ENCODE results near the gene PRKCH. TPM values are rescaled to one million over a fixed set of nuclear protein-coding genes. Genes with fewer than 3 reads are reported as not detected.

Gene PRKCH
- total and polyA plus RNA-seq, 10 of the 15 experiments (the other 5 are each of a cell fraction or from before 2014, with no cell fraction given), result 10.7 to 140 (median 33.2) TPM

DNA sequence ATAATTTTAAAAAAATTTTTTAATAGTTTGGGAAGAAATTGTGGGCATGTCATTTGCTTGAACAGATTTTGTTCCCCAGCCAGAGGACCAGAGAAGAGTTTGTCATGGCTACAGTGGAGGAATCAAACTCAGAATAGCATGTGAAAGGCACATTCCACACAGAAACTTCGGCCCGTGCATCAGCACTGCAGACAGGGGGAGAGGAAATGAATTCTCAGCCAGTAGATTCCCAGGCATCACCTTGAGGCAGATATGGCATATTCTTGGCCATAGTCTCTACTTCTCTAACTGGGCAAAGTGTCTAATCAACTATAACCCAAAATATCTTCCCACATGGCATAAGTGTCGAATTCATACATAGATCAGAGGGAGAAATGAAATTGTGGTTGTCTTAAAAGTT lies 153.3 kb downstream of the PRKCH start:
- no TSS peak for BruUV-seq (replicated peaks)
- intact Hi-C loops (cut with micrococcal nuclease; ENCODE audit: unreplicated experiment) (loop anchor here (2.0 to 5.0 kb wide), 3 partner anchors 188 to 363 kb away; no protein-coding TSS in a partner anchor), in situ Hi-C loops (cut with MboI) (no loop called here)
- 97% methylated on average over 3 of the region's 3 CpGs for WGBS (ENCODE audit: insufficient coverage, insufficient replicate concordance, low lambda C conversion rate, missing lambda C conversion rate)
- peaks cover 61% of the 10 kb centered on the region for H3K4me1 ChIP-seq (ENCODE audit: control insufficient read depth, insufficient read depth, low read length)
- POLR2A ChIA-PET, result no interaction called here
- H3K27me3 ChIP-seq (replicated peaks in 1 of 2; ENCODE audit: control insufficient read depth in 2 of 2, insufficient read depth in 2 of 2, low read length in 1 of 2), result no peaks in the 10 kb centered on the region
- no peaks in the 10 kb centered on the region for H3K9me3 ChIP-seq (replicated peaks; ENCODE audit: control insufficient read depth, insufficient read depth, low read length)
- no peak for TF ChIP-seq RB1 (IDR thresholded peaks at IDR 0.05; ENCODE audit: borderline replicate concordance)
- TF ChIP-seq, protein P1, sequence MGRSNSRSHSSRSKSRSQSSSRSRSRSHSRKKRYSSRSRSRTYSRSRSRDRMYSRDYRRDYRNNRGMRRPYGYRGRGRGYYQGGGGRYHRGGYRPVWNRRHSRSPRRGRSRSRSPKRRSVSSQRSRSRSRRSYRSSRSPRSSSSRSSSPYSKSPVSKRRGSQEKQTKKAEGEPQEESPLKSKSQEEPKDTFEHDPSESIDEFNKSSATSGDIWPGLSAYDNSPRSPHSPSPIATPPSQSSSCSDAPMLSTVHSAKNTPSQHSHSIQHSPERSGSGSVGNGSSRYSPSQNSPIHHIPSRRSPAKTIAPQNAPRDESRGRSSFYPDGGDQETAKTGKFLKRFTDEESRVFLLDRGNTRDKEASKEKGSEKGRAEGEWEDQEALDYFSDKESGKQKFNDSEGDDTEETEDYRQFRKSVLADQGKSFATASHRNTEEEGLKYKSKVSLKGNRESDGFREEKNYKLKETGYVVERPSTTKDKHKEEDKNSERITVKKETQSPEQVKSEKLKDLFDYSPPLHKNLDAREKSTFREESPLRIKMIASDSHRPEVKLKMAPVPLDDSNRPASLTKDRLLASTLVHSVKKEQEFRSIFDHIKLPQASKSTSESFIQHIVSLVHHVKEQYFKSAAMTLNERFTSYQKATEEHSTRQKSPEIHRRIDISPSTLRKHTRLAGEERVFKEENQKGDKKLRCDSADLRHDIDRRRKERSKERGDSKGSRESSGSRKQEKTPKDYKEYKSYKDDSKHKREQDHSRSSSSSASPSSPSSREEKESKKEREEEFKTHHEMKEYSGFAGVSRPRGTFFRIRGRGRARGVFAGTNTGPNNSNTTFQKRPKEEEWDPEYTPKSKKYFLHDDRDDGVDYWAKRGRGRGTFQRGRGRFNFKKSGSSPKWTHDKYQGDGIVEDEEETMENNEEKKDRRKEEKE (IDR thresholded peaks at IDR 0.05), result no peak
- peaks cover 25% of the 10 kb centered on the region for H3K79me2 ChIP-seq (ENCODE audit: control insufficient read depth, insufficient read depth, low read length)
- H3K36me3 ChIP-seq (ENCODE audit: control insufficient read depth in 2 of 2, insufficient read depth in 2 of 2, low read length in 1 of 2), result peaks cover 2 to 3% of the 10 kb centered on the region in 2 experiments; a peak in 3 of 4 replicates
- H3K27ac ChIP-seq (ENCODE audit: control insufficient read depth, insufficient read depth), result no peak overlapping the region
- no peaks in the 10 kb centered on the region for H4K20me1 ChIP-seq (ENCODE audit: control insufficient read depth, insufficient read depth)
- no peak for DNase-seq (ENCODE audit: low read depth, low spot score)
- RAD21 ChIA-PET (ENCODE audit: unreplicated experiment), result interaction anchor here (0.9 to 6.1 kb wide), 4 partner anchors 78 to 362 kb away, joined by 3 to 57 read pairs (median 4); no protein-coding TSS in a partner anchor
- CTCF ChIA-PET, result interaction anchor here (0.7 to 6.1 kb wide), 19 partner anchors 14 to 363 kb away, joined by 3 to 72 read pairs (median 11); partner anchors contain the start of gene SNAPC1
- FAIRE-seq, result no peak
- H3K9ac ChIP-seq (ENCODE audit: control insufficient read depth, insufficient read depth, low read length), result no peak overlapping the region
- H2AFZ ChIP-seq (ENCODE audit: control insufficient read depth, low read depth, low read length), result no peak overlapping the region
- SMC1A ChIA-PET (ENCODE audit: uncharacterized antibody, unreplicated experiment), result interaction anchor here (0.9 to 5.6 kb wide), 15 partner anchors 9 to 363 kb away, joined by 3 to 56 read pairs (median 5); no protein-coding TSS in a partner anchor
- no peak for ATAC-seq
- no peak overlapping the region for H3K4me2 ChIP-seq (ENCODE audit: control insufficient read depth, insufficient read depth)
- no peak overlapping the region for H3K4me3 ChIP-seq

DNA sequence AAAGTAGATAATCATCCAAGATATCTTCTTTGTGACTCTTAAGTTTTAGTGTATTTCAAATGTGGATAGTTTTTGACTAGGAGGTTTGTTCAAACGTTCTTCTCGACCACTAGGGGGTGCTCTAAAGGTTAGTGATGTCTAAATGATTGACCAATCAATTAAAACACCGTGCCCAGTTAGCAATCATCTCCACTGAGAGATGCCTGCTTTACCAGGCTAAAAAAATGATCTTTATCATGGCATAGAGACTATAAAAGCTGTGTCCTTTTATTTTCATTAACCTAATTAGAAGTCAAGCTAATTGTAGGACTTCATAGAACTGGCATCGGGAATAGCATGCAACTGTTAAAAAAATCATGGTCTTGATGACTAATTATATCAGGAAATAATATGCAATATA lies 153.9 kb downstream of the PRKCH start:
- ChIA-PET CTCF (interaction anchor here (0.7 to 6.1 kb wide), 50 partner anchors 8 to 651 kb away, joined by 3 to 72 read pairs (median 4); partner anchors contain the start of gene SNAPC1), POLR2A (no interaction called here), RAD21 (ENCODE audit: unreplicated experiment) (interaction anchor here (0.7 to 6.1 kb wide), 15 partner anchors 10 to 362 kb away, joined by 3 to 57 read pairs (median 3); partner anchors contain the start of gene HIF1A), SMC1A (ENCODE audit: uncharacterized antibody, unreplicated experiment) (interaction anchor here (0.7 to 5.6 kb wide), 32 partner anchors 11 to 651 kb away, joined by 3 to 56 read pairs (median 5); partner anchors contain the start of gene SNAPC1)
- ATAC-seq (peak; percentile 48), FAIRE-seq (no peak), DNase-seq (ENCODE audit: low read depth, low spot score) (no peak)
- no TSS peak for BruUV-seq (replicated peaks)
- Histone ChIP-seq H4K20me1 (ENCODE audit: control insufficient read depth, insufficient read depth) (no peaks in the 10 kb centered on the region), H2AFZ (ENCODE audit: control insufficient read depth, low read depth, low read length) (no peak overlapping the region), H3K4me1 (ENCODE audit: control insufficient read depth, insufficient read depth, low read length) (peaks cover 67% of the 10 kb centered on the region), H3K36me3 (ENCODE audit: control insufficient read depth in 2 of 2, insufficient read depth in 2 of 2, low read length in 1 of 2) (peaks cover 2 to 3% of the 10 kb centered on the region in 2 experiments; a peak in 3 of 4 replicates), H3K4me2 (ENCODE audit: control insufficient read depth, insufficient read depth) (no peak overlapping the region), H3K27me3 (replicated peaks in 1 of 2; ENCODE audit: control insufficient read depth in 2 of 2, insufficient read depth in 2 of 2, low read length in 1 of 2) (no peaks in the 10 kb centered on the region), H3K9me3 (replicated peaks; ENCODE audit: control insufficient read depth, insufficient read depth, low read length) (no peaks in the 10 kb centered on the region), H3K79me2 (ENCODE audit: control insufficient read depth, insufficient read depth, low read length) (peaks cover 25% of the 10 kb centered on the region), H3K27ac (ENCODE audit: control insufficient read depth, insufficient read depth) (no peak overlapping the region), H3K9ac (ENCODE audit: control insufficient read depth, insufficient read depth, low read length) (no peak overlapping the region), H3K4me3 (no peak overlapping the region)
- intact Hi-C loops (cut with micrococcal nuclease; ENCODE audit: unreplicated experiment), result loop anchor here (2.0 to 5.0 kb wide), 3 partner anchors 187 to 362 kb away; no protein-coding TSS in a partner anchor
- in situ Hi-C loops (cut with MboI), result no loop called here
- WGBS (ENCODE audit: insufficient coverage, insufficient replicate concordance, low lambda C conversion rate, missing lambda C conversion rate), result 0% methylated on average over 4 of the region's 4 CpGs
- TF ChIP-seq SIN3A (IDR thresholded peaks at IDR 0.05; ENCODE audit: low read depth, low read length), result no peak
- peak; percentile 59; the same call in 1 of the 2 replicates for TF ChIP-seq SMC3 (IDR thresholded peaks at IDR 0.05; ENCODE audit: borderline replicate concordance, low read length)
- TF ChIP-seq IRF4 (IDR thresholded peaks at IDR 0.05; ENCODE audit: low read depth, low read length), result no peak
- no peak for TF ChIP-seq RELA (IDR thresholded peaks at IDR 0.05; ENCODE audit: borderline replicate concordance, partially characterized antibody)
- TF ChIP-seq ZSCAN29 (IDR thresholded peaks at IDR 0.05), result no peak
- no peak for TF ChIP-seq PAX8 (IDR thresholded peaks at IDR 0.05)
- TF ChIP-seq, protein P2, sequence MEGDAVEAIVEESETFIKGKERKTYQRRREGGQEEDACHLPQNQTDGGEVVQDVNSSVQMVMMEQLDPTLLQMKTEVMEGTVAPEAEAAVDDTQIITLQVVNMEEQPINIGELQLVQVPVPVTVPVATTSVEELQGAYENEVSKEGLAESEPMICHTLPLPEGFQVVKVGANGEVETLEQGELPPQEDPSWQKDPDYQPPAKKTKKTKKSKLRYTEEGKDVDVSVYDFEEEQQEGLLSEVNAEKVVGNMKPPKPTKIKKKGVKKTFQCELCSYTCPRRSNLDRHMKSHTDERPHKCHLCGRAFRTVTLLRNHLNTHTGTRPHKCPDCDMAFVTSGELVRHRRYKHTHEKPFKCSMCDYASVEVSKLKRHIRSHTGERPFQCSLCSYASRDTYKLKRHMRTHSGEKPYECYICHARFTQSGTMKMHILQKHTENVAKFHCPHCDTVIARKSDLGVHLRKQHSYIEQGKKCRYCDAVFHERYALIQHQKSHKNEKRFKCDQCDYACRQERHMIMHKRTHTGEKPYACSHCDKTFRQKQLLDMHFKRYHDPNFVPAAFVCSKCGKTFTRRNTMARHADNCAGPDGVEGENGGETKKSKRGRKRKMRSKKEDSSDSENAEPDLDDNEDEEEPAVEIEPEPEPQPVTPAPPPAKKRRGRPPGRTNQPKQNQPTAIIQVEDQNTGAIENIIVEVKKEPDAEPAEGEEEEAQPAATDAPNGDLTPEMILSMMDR (IDR thresholded peaks at IDR 0.05 in 2 of 3, conservative IDR thresholded peaks at IDR 0.05 in 1 of 3; ENCODE audit: control insufficient read depth in 2 of 3, extremely low read depth in 1 of 3, insufficient read depth in 1 of 3, low read depth in 3 of 3, low read length in 3 of 3), result peak; percentile 54 to 59 (median 57); a peak in 5 of 6 replicates
- TF ChIP-seq SMARCA5 (IDR thresholded peaks at IDR 0.05), result peak; percentile 52
- TF ChIP-seq RAD21 (IDR thresholded peaks at IDR 0.05; ENCODE audit: insufficient read depth, low read depth, low read length), result peak; percentile 55
- TF ChIP-seq TCF7 (IDR thresholded peaks at IDR 0.05; ENCODE audit: borderline replicate concordance), result no peak

Data from GM12878 (cell line).